Hematopoietic multipotent progenitor cell treated with erythropoietin and hydrocortisone succinate and interleukin-3 and kit ligand, for 15 days (in vitro differentiated cells): Measurements from ENCODE around the gene MTG2.

Experiments
- DNase-seq: peaks from one replicate; pipeline ENCODE4 v3.0.0-alpha.2; 2015; ENCODE audit warnings: low spot score

The MTG2 gene

GRCh38 chr20:62252342-62252966, 69.6 kb downstream of the MTG2 start:
- DNase-seq, result no peak
